ENCODE data around the gene DENND5A.

DNA sequence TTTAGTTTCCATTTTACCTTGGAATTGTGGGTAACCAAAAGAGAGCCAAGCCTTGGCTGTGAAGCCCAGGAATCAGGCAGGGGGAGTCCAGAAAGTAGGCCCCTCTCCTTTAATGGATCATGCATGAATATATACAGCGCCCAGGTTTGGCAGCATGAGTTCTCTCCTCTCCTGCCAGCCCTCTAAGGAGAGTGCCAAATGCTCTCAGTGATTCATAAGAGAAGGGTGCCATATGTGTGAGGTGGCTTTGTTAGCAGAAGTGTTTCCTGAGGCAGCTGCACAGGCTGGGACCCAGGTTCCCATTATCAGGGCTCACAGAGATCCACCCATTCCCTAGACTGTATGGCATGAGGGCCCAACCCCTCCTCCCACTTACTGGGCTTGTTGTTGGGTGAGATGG is 121.4 kb downstream of the DENND5A start:
- TF ChIP-seq BACH1 (IDR thresholded peaks at IDR 0.05; ENCODE audit: borderline replicate concordance) (no peak), SMARCA5 (IDR thresholded peaks at IDR 0.05) (no peak), GATAD2B (conservative IDR thresholded peaks at IDR 0.05; ENCODE audit: low read depth) (no peak), POLR2A (IDR thresholded peaks at IDR 0.05; ENCODE audit: low read depth, low read length) (no peak)
- TF ChIP-seq, protein P1, sequence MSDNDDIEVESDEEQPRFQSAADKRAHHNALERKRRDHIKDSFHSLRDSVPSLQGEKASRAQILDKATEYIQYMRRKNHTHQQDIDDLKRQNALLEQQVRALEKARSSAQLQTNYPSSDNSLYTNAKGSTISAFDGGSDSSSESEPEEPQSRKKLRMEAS (IDR thresholded peaks at IDR 0.05; ENCODE audit: low read depth, low read length), result no peak
